Liver (tissue), 9 donors: Measurements from ENCODE around the gene SZT2. TPM values are rescaled to one million over a fixed set of nuclear protein-coding genes. Genes with fewer than 3 reads are reported as not detected.

Experiments
- DNase-seq: peaks from one replicate; pipeline ENCODE4 v3.0.0-alpha.2; 2017; ENCODE audit warnings: low spot score
- H3K27ac ChIP-seq, 2 donors: one replicate each; pipeline ENCODE4 v1.7.0; 2013; ENCODE audit warnings: inconsistent platforms in 2 of 2, low read length in 2 of 2, control low read depth in 1 of 2, low read depth in 1 of 2, mild to moderate bottlenecking in 1 of 2
- H3K27me3 ChIP-seq, 4 donors: one replicate each; pipeline versions ENCODE4 v1.6.1 to v1.7.0; 2013; ENCODE audit warnings: low read length in 3 of 4, inconsistent platforms in 1 of 4, mild to moderate bottlenecking in 1 of 4, moderate library complexity in 1 of 4; ENCODE audit not compliant: control insufficient read depth in 4 of 4, insufficient read depth in 4 of 4
- H3K36me3 ChIP-seq, 4 donors: one replicate each; pipeline versions ENCODE4 v1.6.1 to v1.7.0; 2013; ENCODE audit warnings: low read length in 3 of 4, mild to moderate bottlenecking in 3 of 4, low read depth in 1 of 4, moderate library complexity in 1 of 4; ENCODE audit not compliant: control insufficient read depth in 4 of 4, insufficient read depth in 3 of 4
- H3K4me1 ChIP-seq, 4 donors: one replicate each; pipeline versions ENCODE4 v1.6.1 to v1.7.0; 2013; ENCODE audit warnings: low read length in 3 of 4, mild to moderate bottlenecking in 3 of 4, moderate library complexity in 1 of 4; ENCODE audit not compliant: control insufficient read depth in 4 of 4, insufficient read depth in 4 of 4
- H3K4me3 ChIP-seq, 3 donors: one replicate each; pipeline versions ENCODE4 v1.6.1 to v1.7.0; 2013; ENCODE audit warnings: low read length in 3 of 3, control low read depth in 1 of 3, low read depth in 1 of 3, mild to moderate bottlenecking in 1 of 3
- H3K9ac ChIP-seq, 2 donors: one replicate each; pipeline ENCODE4 v1.7.0; 2013; ENCODE audit warnings: low read length in 2 of 2, mild to moderate bottlenecking in 2 of 2, moderate library complexity in 2 of 2, control low read depth in 1 of 2, low read depth in 1 of 2
- H3K9me3 ChIP-seq, 4 donors: one replicate each; pipeline versions ENCODE4 v1.6.1 to v1.7.0; 2013; ENCODE audit warnings: low read length in 3 of 4; ENCODE audit not compliant: control insufficient read depth in 4 of 4
- ATF3 ChIP-seq: IDR thresholded peaks from 2 replicates; pipeline ENCODE4 v1.6.1; 2016; ENCODE audit warnings: antibody characterized with exemption
- EGR1 ChIP-seq, 2 donors: IDR thresholded peaks; 2 replicates each; pipeline ENCODE4 v1.6.1; 2016 to 2018; ENCODE audit warnings: antibody characterized with exemption in 2 of 2, low read depth in 2 of 2
- FOXA1 ChIP-seq: IDR thresholded peaks from 2 replicates; pipeline ENCODE4 v1.6.1; 2016; ENCODE audit warnings: antibody characterized with exemption
- FOXA2 ChIP-seq: IDR thresholded peaks from 2 replicates; pipeline ENCODE4 v1.6.1; 2016; ENCODE audit warnings: antibody characterized with exemption
- GABPA ChIP-seq, 2 donors: IDR thresholded peaks in 1 of 2; conservative IDR thresholded peaks in 1 of 2; 2 replicates each; pipeline ENCODE4 v1.6.1; 2016; ENCODE audit warnings: antibody characterized with exemption in 2 of 2, mild to moderate bottlenecking in 1 of 2, moderate library complexity in 1 of 2
- HNF4A ChIP-seq, 2 donors: conservative IDR thresholded peaks; 2 replicates each; pipeline ENCODE4 v1.6.1; 2016; ENCODE audit warnings: antibody characterized with exemption in 2 of 2, mild to moderate bottlenecking in 2 of 2
- HNF4G ChIP-seq: IDR thresholded peaks from 2 replicates; pipeline ENCODE4 v1.6.1; 2016; ENCODE audit warnings: antibody characterized with exemption
- JUND ChIP-seq, 2 donors: IDR thresholded peaks; 2 replicates each; pipeline ENCODE4 v1.6.1; 2016; ENCODE audit warnings: antibody characterized with exemption in 2 of 2
- MAX ChIP-seq: IDR thresholded peaks from 2 replicates; pipeline ENCODE4 v1.6.1; 2016; ENCODE audit warnings: antibody characterized with exemption
- NR2F2 ChIP-seq: IDR thresholded peaks from 2 replicates; pipeline ENCODE4 v1.6.1; 2016; ENCODE audit warnings: antibody characterized with exemption
- RAD21 ChIP-seq, 2 donors: IDR thresholded peaks; 2 replicates each; pipeline ENCODE4 v1.6.1; 2016; ENCODE audit warnings: antibody characterized with exemption in 2 of 2, mild to moderate bottlenecking in 2 of 2
- RXRA ChIP-seq, 2 donors: IDR thresholded peaks; 2 replicates each; pipeline ENCODE4 v1.6.1; 2017 to 2018; ENCODE audit warnings: antibody characterized with exemption in 2 of 2, mild to moderate bottlenecking in 1 of 2
- SP1 ChIP-seq: IDR thresholded peaks from 2 replicates; pipeline ENCODE4 v1.6.1; 2018; ENCODE audit warnings: antibody characterized with exemption, mild to moderate bottlenecking
- TAF1 ChIP-seq: conservative IDR thresholded peaks from 2 replicates; pipeline ENCODE4 v1.6.1; 2016; ENCODE audit warnings: antibody characterized with exemption, mild to moderate bottlenecking
- YY1 ChIP-seq: IDR thresholded peaks from 2 replicates; pipeline ENCODE4 v1.6.1; 2016; ENCODE audit warnings: antibody characterized with exemption, mild to moderate bottlenecking
- WGBS: extraction: QIAGEN DNeasy Blood & Tissue Kit; methylation state at CpG from one replicate; pipeline ENCODE4 v1.1.7; 2013; 5-methylcytosine and 5-hydroxymethylcytosine counted together
- polyA plus RNA-seq, 2 donors: library from polyadenylated mRNA; stranded (reverse) in 1 of 2; unstranded in 1 of 2; fragments of 200-250 nt in 1 of 2; fragments of >200 nt in 1 of 2; fragmentation: Nextera tagmentation in 1 of 2; extraction: Ambion mirVana in 1 of 2; gene quantifications; one replicate each; pipeline versions ENCODE4 v1.2.1 to v1.2.3, GENCODE V29; 2013 to 2015
- total RNA-seq, 2 donors: library from RNA; depleted of rRNA; stranded (reverse); fragments of >200 nt; gene quantifications; one replicate each; pipeline ENCODE4 v1.2.3, GENCODE V29; 2014
- TF ChIP-seq, protein P1 (sequence below): IDR thresholded peaks from 2 replicates; pipeline ENCODE4 v1.6.1; 2016; ENCODE audit warnings: antibody characterized with exemption
- TF ChIP-seq, protein P2 (sequence below): fragments of 150-350 bp; IDR thresholded peaks from 2 replicates; pipeline ENCODE4 v1.5.1; 2017; ENCODE audit warnings: improper control_type of control experiment, low read depth, low read length; ENCODE audit not compliant: missing input control
- TF ChIP-seq, protein P3 (sequence below): IDR thresholded peaks from 2 replicates; pipeline ENCODE4 v1.6.1; 2016; ENCODE audit warnings: antibody characterized with exemption, mild to moderate bottlenecking
- donor health status: healthy.
- donor health status: healthy.
- donor health status: healthy.
- donor health status: healthy.
- donor health status: healthy.

The SZT2 gene
- total and polyA plus RNA-seq, 4 donors = 4.8 to 31.0 (median 11.9) TPM

DNA sequence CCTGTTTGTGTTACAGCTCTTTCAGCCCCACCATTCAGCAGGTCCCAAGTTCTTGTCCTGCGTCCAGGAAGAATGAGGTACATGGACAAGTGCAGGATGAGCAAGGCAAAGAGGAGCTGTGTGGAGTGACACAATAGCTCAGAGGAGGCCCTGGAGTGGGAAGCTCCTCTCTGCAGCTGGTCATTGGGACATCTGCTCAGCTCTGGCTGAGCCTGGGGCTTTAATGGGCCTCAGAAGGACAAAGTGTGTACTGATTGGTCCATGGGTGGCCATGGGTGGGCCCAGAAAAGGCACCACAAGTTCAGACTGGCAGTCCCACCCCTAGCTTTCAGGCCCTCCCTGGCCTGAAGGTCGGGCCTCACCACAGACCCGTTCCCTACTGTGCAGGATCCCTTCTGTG, 78.7 kb downstream of the SZT2 start:
- 92% methylated on average over 3 of the region's 3 CpGs for WGBS
- Histone ChIP-seq H3K4me1 (peaks cover 0 to 2% (median 0%) of the 10 kb centered on the region in 4 donors), H3K36me3 (no peaks in the 10 kb centered on the region), H3K27ac (no peak overlapping the region), H3K9ac (no peak overlapping the region), H3K27me3 (no peaks in the 10 kb centered on the region), H3K4me3 (no peak overlapping the region), H3K9me3 (no peaks in the 10 kb centered on the region)
- no peak for DNase-seq
- no peak for TF ChIP-seq RXRA (IDR thresholded peaks at IDR 0.05)
- TF ChIP-seq JUND (IDR thresholded peaks at IDR 0.05) = no peak
- TF ChIP-seq, protein P1, sequence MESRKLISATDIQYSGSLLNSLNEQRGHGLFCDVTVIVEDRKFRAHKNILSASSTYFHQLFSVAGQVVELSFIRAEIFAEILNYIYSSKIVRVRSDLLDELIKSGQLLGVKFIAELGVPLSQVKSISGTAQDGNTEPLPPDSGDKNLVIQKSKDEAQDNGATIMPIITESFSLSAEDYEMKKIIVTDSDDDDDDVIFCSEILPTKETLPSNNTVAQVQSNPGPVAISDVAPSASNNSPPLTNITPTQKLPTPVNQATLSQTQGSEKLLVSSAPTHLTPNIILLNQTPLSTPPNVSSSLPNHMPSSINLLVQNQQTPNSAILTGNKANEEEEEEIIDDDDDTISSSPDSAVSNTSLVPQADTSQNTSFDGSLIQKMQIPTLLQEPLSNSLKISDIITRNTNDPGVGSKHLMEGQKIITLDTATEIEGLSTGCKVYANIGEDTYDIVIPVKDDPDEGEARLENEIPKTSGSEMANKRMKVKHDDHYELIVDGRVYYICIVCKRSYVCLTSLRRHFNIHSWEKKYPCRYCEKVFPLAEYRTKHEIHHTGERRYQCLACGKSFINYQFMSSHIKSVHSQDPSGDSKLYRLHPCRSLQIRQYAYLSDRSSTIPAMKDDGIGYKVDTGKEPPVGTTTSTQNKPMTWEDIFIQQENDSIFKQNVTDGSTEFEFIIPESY = no peak
- TF ChIP-seq HNF4G = no peak
- TF ChIP-seq, protein P2, sequence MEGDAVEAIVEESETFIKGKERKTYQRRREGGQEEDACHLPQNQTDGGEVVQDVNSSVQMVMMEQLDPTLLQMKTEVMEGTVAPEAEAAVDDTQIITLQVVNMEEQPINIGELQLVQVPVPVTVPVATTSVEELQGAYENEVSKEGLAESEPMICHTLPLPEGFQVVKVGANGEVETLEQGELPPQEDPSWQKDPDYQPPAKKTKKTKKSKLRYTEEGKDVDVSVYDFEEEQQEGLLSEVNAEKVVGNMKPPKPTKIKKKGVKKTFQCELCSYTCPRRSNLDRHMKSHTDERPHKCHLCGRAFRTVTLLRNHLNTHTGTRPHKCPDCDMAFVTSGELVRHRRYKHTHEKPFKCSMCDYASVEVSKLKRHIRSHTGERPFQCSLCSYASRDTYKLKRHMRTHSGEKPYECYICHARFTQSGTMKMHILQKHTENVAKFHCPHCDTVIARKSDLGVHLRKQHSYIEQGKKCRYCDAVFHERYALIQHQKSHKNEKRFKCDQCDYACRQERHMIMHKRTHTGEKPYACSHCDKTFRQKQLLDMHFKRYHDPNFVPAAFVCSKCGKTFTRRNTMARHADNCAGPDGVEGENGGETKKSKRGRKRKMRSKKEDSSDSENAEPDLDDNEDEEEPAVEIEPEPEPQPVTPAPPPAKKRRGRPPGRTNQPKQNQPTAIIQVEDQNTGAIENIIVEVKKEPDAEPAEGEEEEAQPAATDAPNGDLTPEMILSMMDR = no peak
- TF ChIP-seq MAX = no peak
- TF ChIP-seq ATF3 = no peak
- TF ChIP-seq RAD21 (IDR thresholded peaks at IDR 0.05) = no peak
- no peak for TF ChIP-seq GABPA (IDR thresholded peaks at IDR 0.05 in 1 of 2, conservative IDR thresholded peaks at IDR 0.05 in 1 of 2)
- TF ChIP-seq SP1 = no peak
- no peak for TF ChIP-seq FOXA2
- no peak for TF ChIP-seq EGR1 (IDR thresholded peaks at IDR 0.05; ENCODE audit: low read depth in 2 of 2)
- TF ChIP-seq, protein P3, sequence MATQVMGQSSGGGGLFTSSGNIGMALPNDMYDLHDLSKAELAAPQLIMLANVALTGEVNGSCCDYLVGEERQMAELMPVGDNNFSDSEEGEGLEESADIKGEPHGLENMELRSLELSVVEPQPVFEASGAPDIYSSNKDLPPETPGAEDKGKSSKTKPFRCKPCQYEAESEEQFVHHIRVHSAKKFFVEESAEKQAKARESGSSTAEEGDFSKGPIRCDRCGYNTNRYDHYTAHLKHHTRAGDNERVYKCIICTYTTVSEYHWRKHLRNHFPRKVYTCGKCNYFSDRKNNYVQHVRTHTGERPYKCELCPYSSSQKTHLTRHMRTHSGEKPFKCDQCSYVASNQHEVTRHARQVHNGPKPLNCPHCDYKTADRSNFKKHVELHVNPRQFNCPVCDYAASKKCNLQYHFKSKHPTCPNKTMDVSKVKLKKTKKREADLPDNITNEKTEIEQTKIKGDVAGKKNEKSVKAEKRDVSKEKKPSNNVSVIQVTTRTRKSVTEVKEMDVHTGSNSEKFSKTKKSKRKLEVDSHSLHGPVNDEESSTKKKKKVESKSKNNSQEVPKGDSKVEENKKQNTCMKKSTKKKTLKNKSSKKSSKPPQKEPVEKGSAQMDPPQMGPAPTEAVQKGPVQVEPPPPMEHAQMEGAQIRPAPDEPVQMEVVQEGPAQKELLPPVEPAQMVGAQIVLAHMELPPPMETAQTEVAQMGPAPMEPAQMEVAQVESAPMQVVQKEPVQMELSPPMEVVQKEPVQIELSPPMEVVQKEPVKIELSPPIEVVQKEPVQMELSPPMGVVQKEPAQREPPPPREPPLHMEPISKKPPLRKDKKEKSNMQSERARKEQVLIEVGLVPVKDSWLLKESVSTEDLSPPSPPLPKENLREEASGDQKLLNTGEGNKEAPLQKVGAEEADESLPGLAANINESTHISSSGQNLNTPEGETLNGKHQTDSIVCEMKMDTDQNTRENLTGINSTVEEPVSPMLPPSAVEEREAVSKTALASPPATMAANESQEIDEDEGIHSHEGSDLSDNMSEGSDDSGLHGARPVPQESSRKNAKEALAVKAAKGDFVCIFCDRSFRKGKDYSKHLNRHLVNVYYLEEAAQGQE = no peak
- no peak for TF ChIP-seq YY1
- no peak for TF ChIP-seq TAF1
- no peak for TF ChIP-seq HNF4A (conservative IDR thresholded peaks at IDR 0.05)
- TF ChIP-seq FOXA1 = no peak

DNA sequence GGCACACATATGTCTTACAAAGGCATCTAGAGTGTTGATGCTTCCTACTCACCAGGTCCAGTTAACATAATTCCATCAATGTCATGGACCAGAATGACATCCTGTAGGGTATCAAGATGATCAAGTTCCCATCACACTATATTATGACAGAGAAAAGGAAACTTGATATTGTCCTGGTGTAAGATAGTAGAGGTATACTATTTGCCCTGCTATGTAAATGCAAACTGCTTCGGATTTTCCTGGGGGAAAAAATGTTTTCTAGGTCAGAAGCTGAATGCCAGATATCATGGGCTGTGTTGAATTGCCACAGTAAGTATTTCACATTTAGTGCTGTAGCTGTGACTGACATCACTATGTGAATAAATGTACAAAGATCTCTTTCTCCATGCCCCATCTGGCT, 80.2 kb downstream of the SZT2 start:
- no peak overlapping the region for H3K9ac ChIP-seq
- H3K9me3 ChIP-seq = no peaks in the 10 kb centered on the region
- DNase-seq = no peak
- WGBS = 74% methylated on average over 1 of the region's 1 CpG
- H3K4me3 ChIP-seq = no peak overlapping the region
- H3K36me3 ChIP-seq = no peaks in the 10 kb centered on the region
- H3K27ac ChIP-seq = no peak overlapping the region
- peaks cover 0 to 2% (median 0%) of the 10 kb centered on the region in 4 donors for H3K4me1 ChIP-seq
- no peaks in the 10 kb centered on the region for H3K27me3 ChIP-seq
- TF ChIP-seq JUND (IDR thresholded peaks at IDR 0.05) = no peak
- TF ChIP-seq HNF4G = no peak
- TF ChIP-seq FOXA1 = no peak
- TF ChIP-seq, protein P1 = no peak
- TF ChIP-seq, protein P2 = no peak
- no peak for TF ChIP-seq NR2F2
